Ishikawa (cell line): ENCODE measurements around the gene SMC1B.

ENCODE experiments used
- RAD21 ChIP-seq: IDR thresholded peaks from 2 replicates; pipeline ENCODE4 v1.6.1; 2012; ENCODE audit warnings: low read depth
- REST ChIP-seq: IDR thresholded peaks from 2 replicates; pipeline ENCODE4 v1.6.1; 2012; ENCODE audit warnings: low read depth, mild to moderate bottlenecking

GRCh38 chr22:45389546-45389945 is 23.9 kb downstream of the SMC1B start:
- TF ChIP-seq REST (no peak), RAD21 (no peak)
